Measurements from ENCODE around the gene TUBG1. TPM values are rescaled to one million over a fixed set of nuclear protein-coding genes. Genes with fewer than 3 reads are reported as not detected.

TUBG1 gene
- total and polyA plus RNA-seq, 7 donors = 16.2 to 39.2 (median 25.7) TPM

DNA sequence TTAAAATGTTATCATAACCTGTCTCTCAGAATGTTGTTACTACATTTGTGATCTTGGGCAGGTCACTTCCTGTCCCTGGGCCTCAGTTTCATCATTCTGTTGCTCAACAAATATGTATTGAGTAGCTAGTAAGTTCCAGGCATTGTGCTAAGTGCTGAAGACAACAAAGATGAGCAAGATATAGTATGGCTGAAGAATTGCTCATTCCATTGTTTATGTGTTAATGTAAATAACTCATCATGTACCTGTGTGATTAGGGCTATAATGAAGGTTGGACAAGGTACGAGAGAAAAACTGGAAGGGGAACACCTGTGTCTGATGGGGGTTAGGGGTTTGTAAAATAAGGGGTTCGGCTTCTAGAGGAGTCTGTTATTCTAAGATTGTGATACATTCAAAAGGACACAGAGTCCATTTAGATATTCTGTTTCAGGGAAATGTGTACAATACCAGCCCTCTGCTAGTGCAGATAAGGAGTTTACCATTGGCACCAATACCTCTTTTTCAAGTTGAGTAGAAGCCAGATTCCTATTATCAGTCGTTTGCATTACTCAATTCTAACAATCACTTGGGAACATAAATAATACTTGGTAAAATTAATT is 20.0 kb downstream of the TUBG1 start:
- Histone ChIP-seq H3K9me3 (no peaks in the 10 kb centered on the region), H3K36me3 (no peaks in the 10 kb centered on the region), H3K27ac (no peak overlapping the region), H3K4me1 (no peaks in the 10 kb centered on the region), H3K4me3 (no peak overlapping the region), H3K27me3 (no peaks in the 10 kb centered on the region)
- DNase-seq = no peak
- 75 to 80% methylated on average over 3 of the region's 3 CpGs for WGBS, 2 donors
- intact Hi-C loops (cut with DNase I) = no loop called here
- TF ChIP-seq POLR2AphosphoS5 (IDR thresholded peaks at IDR 0.05) (no peak), EP300 (IDR thresholded peaks at IDR 0.05) (no peak)

DNA sequence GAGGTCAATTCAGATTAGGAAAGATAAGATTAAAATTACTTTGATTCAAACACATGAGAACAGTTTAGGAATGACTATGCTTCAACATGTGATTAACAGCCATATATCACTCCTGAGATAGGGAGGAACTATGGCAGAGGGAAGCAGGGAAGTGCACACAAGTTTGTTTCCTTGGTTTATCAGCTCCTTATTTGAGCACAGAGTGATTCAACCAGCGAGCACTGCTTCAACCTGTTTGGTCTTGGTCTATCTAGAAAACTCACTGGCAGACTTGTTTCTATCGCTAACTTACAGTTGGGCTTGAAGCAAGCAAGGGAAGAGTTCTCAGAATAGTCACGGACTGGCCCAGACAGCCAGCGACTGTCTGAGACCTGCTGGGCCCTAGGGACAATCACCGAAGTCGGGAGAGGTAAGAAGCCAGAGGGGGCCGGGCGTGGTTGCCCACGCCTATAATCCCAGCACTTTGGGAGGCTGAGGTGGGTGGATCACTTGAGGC is 23.5 kb downstream of the TUBG1 start:
- Histone ChIP-seq H3K9me3 (no peaks in the 10 kb centered on the region), H3K36me3 (no peaks in the 10 kb centered on the region), H3K27ac (no peak overlapping the region), H3K4me1 (no peaks in the 10 kb centered on the region), H3K27me3 (no peaks in the 10 kb centered on the region), H3K4me3 (no peak overlapping the region)
- WGBS, 2 donors = 49 to 77% methylated on average over 9 of the region's 9 CpGs
- TF ChIP-seq, protein P1, sequence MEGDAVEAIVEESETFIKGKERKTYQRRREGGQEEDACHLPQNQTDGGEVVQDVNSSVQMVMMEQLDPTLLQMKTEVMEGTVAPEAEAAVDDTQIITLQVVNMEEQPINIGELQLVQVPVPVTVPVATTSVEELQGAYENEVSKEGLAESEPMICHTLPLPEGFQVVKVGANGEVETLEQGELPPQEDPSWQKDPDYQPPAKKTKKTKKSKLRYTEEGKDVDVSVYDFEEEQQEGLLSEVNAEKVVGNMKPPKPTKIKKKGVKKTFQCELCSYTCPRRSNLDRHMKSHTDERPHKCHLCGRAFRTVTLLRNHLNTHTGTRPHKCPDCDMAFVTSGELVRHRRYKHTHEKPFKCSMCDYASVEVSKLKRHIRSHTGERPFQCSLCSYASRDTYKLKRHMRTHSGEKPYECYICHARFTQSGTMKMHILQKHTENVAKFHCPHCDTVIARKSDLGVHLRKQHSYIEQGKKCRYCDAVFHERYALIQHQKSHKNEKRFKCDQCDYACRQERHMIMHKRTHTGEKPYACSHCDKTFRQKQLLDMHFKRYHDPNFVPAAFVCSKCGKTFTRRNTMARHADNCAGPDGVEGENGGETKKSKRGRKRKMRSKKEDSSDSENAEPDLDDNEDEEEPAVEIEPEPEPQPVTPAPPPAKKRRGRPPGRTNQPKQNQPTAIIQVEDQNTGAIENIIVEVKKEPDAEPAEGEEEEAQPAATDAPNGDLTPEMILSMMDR (IDR thresholded peaks at IDR 0.05) = no peak
- no peak for TF ChIP-seq EP300 (IDR thresholded peaks at IDR 0.05)
- no peak for TF ChIP-seq POLR2AphosphoS5 (IDR thresholded peaks at IDR 0.05)
- no peak for TF ChIP-seq POLR2A (IDR thresholded peaks at IDR 0.05)
- no peak for DNase-seq
- intact Hi-C loops (cut with DNase I) = no loop called here

- DNase-seq = no peak
- no peak overlapping the region for H3K4me3 ChIP-seq
- 78 to 81% methylated on average over 6 of the region's 7 CpGs for whole genome bisulfite sequencing, 2 donors
- H3K4me1 ChIP-seq = no peaks in the 10 kb centered on the region
- H3K27me3 ChIP-seq = no peaks in the 10 kb centered on the region
- intact Hi-C loops (cut with DNase I) = no loop called here
- TF ChIP-seq POLR2A (IDR thresholded peaks at IDR 0.05) (no peak), EP300 (IDR thresholded peaks at IDR 0.05) (no peak), POLR2AphosphoS5 (IDR thresholded peaks at IDR 0.05) (no peak)
- TF ChIP-seq, protein P1 (IDR thresholded peaks at IDR 0.05) = no peak
- H3K9me3 ChIP-seq = no peaks in the 10 kb centered on the region
- no peaks in the 10 kb centered on the region for H3K36me3 ChIP-seq
- H3K27ac ChIP-seq = no peak overlapping the region
These were observed 30.1 kb downstream of the TUBG1 start for GRCh38 chr17:42639525-42640113.

DNA sequence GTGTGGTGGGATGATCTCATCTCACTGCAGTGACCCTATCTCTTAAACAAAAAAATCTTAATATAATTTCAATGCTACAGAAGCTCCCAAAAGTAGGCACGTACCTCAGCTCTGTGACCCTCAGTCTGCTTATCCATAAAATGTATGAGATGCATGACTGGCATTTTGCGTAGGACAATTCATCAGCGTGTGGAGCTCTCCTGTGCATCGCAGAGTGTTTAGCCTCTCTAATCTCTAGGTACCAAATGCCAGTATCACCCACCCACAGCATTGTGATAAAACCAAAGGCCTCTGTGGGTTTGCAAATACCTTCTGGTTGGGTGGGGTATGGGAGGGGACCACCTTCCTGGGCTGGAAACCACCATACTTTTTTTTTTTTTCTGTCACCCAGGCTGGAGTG is 30.6 kb downstream of the TUBG1 start:
- TF ChIP-seq EP300 (IDR thresholded peaks at IDR 0.05) (no peak), POLR2AphosphoS5 (IDR thresholded peaks at IDR 0.05) (no peak), POLR2A (IDR thresholded peaks at IDR 0.05) (no peak)
- TF ChIP-seq, protein P1 (IDR thresholded peaks at IDR 0.05) = no peak
- Histone ChIP-seq H3K9me3 (no peaks in the 10 kb centered on the region), H3K36me3 (no peaks in the 10 kb centered on the region), H3K27ac (no peak overlapping the region), H3K27me3 (no peaks in the 10 kb centered on the region), H3K4me3 (no peak overlapping the region), H3K4me1 (no peaks in the 10 kb centered on the region)
- intact Hi-C loops (cut with DNase I) = no loop called here
- WGBS, 2 donors = 92% methylated on average over 4 of the region's 4 CpGs
- no peak for DNase-seq

- intact Hi-C loops (cut with DNase I) = no loop called here
- Histone ChIP-seq H3K4me1 (no peaks in the 10 kb centered on the region), H3K27me3 (no peaks in the 10 kb centered on the region), H3K27ac (no peak overlapping the region), H3K9me3 (no peaks in the 10 kb centered on the region), H3K36me3 (no peaks in the 10 kb centered on the region), H3K4me3 (no peak overlapping the region)
- DNase-seq = no peak
- TF ChIP-seq EP300 (IDR thresholded peaks at IDR 0.05) (no peak), POLR2A (IDR thresholded peaks at IDR 0.05) (no peak), POLR2AphosphoS5 (IDR thresholded peaks at IDR 0.05) (no peak)
- TF ChIP-seq, protein P1 (IDR thresholded peaks at IDR 0.05) = no peak
- WGBS, 2 donors = 25 to 34% methylated on average over 2 of the region's 2 CpGs
These were observed 32.9 kb downstream of the TUBG1 start for GRCh38 chr17:42642336-42642735.

Measured in sigmoid colon (tissue), 7 donors.